OCI-LY1 (cell line): Measurements from ENCODE around the gene DGCR8.

Experiments used
- H2AFZ ChIP-seq: fragments of 200-600 bp; sonication (generic), shearing (Covaris generic); 2 replicates; pipeline ENCODE4 v1.6.0; 2014; ENCODE audit warnings: antibody characterized with exemption, mild to moderate bottlenecking, low read length
- H3F3A ChIP-seq: fragments of 200-600 bp; sonication (generic), shearing (Covaris generic); 2 replicates; pipeline ENCODE4 v1.6.0; 2014; ENCODE audit warnings: mild to moderate bottlenecking, antibody characterized with exemption, low read length, moderate library complexity; ENCODE audit not compliant: insufficient read depth
- H3K27ac ChIP-seq: fragments of 200-600 bp; sonication (generic); 2 replicates; pipeline ENCODE4 v1.5.1; 2014; ENCODE audit warnings: low read length, mixed run types, mild to moderate bottlenecking, low read depth; ENCODE audit not compliant: poor library complexity, severe bottlenecking
- H3K27me3 ChIP-seq: fragments of 200-600 bp; sonication (generic); 2 replicates; pipeline ENCODE4 v1.6.0; 2014; ENCODE audit warnings: antibody characterized with exemption, mild to moderate bottlenecking, low read length, moderate library complexity; ENCODE audit not compliant: insufficient read depth
- H3K36me3 ChIP-seq: fragments of 200-600 bp; sonication (generic); 2 replicates; pipeline ENCODE4 v1.6.1; 2014; ENCODE audit warnings: mild to moderate bottlenecking, antibody characterized with exemption, low read length, moderate library complexity, mixed read lengths; ENCODE audit not compliant: insufficient read depth
- H3K4me1 ChIP-seq: fragments of 200-600 bp; sonication (generic); 2 replicates; pipeline ENCODE4 v1.5.1; 2014; ENCODE audit warnings: mild to moderate bottlenecking, low read length, moderate library complexity; ENCODE audit not compliant: insufficient read depth, severe bottlenecking
- H3K4me2 ChIP-seq: fragments of 200-600 bp; sonication (generic), shearing (Covaris generic); 2 replicates; pipeline ENCODE4 v1.6.1; 2014; ENCODE audit warnings: low read length
- H3K4me3 ChIP-seq: fragments of 200-600 bp; sonication (generic); 2 replicates; pipeline ENCODE4 v1.5.1; 2014; ENCODE audit warnings: low read length, low read depth, mild to moderate bottlenecking, mixed read lengths; ENCODE audit not compliant: poor library complexity, severe bottlenecking
- H3K79me2 ChIP-seq: fragments of 200-600 bp; shearing (Covaris generic); 2 replicates; pipeline ENCODE4 v1.6.1; 2016; ENCODE audit warnings: mixed run types, low read length, mixed read lengths; ENCODE audit not compliant: insufficient read depth
- H3K9ac ChIP-seq: fragments of 200-600 bp; sonication (generic), shearing (Covaris generic); 2 replicates; pipeline ENCODE4 v1.6.1; 2014; ENCODE audit warnings: mild to moderate bottlenecking, low read length, mixed read lengths
- H3K9me2 ChIP-seq: fragments of 200-600 bp; sonication (generic), shearing (Covaris generic); 2 replicates; pipeline ENCODE4 v1.6.1; 2014; ENCODE audit warnings: low read depth, mild to moderate bottlenecking, low read length, mixed read lengths
- H3K9me3 ChIP-seq: fragments of 200-600 bp; shearing (Covaris generic); 2 replicates; pipeline ENCODE4 v1.6.1; 2014; ENCODE audit warnings: low read length, mixed read lengths
- H4K20me1 ChIP-seq: fragments of 200-600 bp; sonication (generic), shearing (Covaris generic); 2 replicates; pipeline ENCODE4 v1.6.0; 2016; ENCODE audit warnings: mild to moderate bottlenecking, low read length; ENCODE audit not compliant: insufficient read depth
- CTCF ChIP-seq: fragments of 200-600 bp; sonication (generic), shearing (Covaris generic); IDR thresholded peaks from 2 replicates; pipeline ENCODE4 v1.5.1; 2017; ENCODE audit warnings: mild to moderate bottlenecking, antibody characterized with exemption, low read length, moderate library complexity, mixed read lengths
- EZH2 ChIP-seq: fragments of 200-600 bp; sonication (generic), shearing (Covaris generic); IDR thresholded peaks from 2 replicates; pipeline ENCODE4 v1.8.0; 2017; ENCODE audit warnings: borderline replicate concordance, mixed run types, mild to moderate bottlenecking, antibody characterized with exemption, low read length, moderate library complexity, mixed read lengths

DGCR8 gene

GRCh38 chr22:20146777-20147176 lies 66.7 kb downstream of the DGCR8 start:
- Histone ChIP-seq H3K27ac (no peak overlapping the region), H3K9me3 (no peaks in the 10 kb centered on the region), H3K4me2 (no peak overlapping the region), H2AFZ (no peak overlapping the region), H3K79me2 (no peaks in the 10 kb centered on the region), H3K36me3 (no peaks in the 10 kb centered on the region), H3K27me3 (no peaks in the 10 kb centered on the region), H3K4me3 (no peak overlapping the region), H3F3A (no peaks in the 10 kb centered on the region), H3K9ac (no peak overlapping the region), H3K4me1 (no peaks in the 10 kb centered on the region), H3K9me2 (no peaks in the 10 kb centered on the region), H4K20me1 (no peaks in the 10 kb centered on the region)
- no peak for TF ChIP-seq EZH2
- TF ChIP-seq CTCF, result no peak

DNA sequence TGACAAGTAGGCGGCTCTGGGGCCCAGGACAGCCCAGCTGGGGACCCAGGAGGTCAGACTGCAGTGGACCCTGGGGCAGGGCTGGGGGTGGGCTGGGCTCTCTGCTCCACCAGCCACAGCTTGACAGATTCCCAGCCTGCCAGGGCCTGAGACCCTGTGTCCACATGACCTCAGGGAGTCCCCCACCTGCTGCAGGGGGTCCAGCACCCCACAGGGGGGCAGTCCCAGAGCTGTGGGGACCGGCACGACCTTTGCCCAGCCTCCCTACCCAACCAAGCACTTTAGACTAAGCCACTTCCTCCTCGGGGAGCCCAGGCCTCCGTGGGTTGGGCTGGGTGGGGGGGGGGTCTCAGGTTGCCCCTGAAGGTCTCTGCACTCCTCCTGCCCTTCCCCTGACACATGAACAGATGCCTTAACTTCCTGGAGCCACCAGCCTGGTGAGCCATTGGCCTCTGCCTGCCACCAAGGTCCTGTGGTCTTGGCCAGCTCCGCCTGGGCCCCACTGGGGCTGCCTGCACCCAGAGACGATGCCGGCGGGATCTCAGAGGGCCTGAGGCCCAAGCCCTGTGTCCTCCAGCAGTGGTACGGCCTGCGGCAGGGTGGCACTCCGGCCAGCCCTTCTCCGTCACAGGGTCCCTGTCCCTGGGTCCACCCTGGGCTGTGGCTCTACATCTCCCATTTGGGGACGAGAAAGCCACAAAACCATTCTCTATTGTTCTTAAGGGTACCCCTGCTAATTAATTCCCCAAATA lies 67.4 kb downstream of the DGCR8 start:
- TF ChIP-seq EZH2, result no peak
- no peak for TF ChIP-seq CTCF
- no peaks in the 10 kb centered on the region for H3K9me3 ChIP-seq
- no peak overlapping the region for H3K4me3 ChIP-seq
- no peak overlapping the region for H3K4me2 ChIP-seq
- H4K20me1 ChIP-seq, result no peaks in the 10 kb centered on the region
- no peak overlapping the region for H2AFZ ChIP-seq
- no peaks in the 10 kb centered on the region for H3K36me3 ChIP-seq
- no peaks in the 10 kb centered on the region for H3K27me3 ChIP-seq
- no peak overlapping the region for H3K27ac ChIP-seq
- H3K9ac ChIP-seq, result no peak overlapping the region
- no peaks in the 10 kb centered on the region for H3K9me2 ChIP-seq
- no peaks in the 10 kb centered on the region for H3K79me2 ChIP-seq
- no peaks in the 10 kb centered on the region for H3F3A ChIP-seq
- no peaks in the 10 kb centered on the region for H3K4me1 ChIP-seq

DNA sequence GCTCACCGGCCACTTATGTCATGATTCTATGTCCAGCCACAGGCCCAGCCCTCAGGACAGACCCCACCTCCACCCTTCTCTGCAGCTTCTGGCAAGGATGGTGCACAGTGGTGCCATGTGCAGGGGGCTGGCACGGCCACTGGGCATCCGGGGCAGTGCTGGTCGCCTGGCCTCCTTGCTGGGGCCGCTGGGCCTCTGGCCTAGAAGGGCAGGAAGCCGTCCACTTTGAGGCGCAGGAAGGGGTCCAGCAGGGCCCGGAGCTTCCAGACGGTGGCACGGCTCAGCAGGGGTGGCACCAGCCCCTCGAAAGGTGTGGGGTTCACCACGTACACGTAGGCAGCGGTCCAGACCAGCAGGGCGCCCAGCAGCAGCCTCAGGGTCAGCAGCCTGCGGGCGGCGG lies 68.4 kb downstream of the DGCR8 start:
- Histone ChIP-seq H3K9me2 (no peaks in the 10 kb centered on the region), H3K9ac (no peak overlapping the region), H3K4me3 (no peak overlapping the region), H3K9me3 (no peaks in the 10 kb centered on the region), H3K36me3 (no peaks in the 10 kb centered on the region), H3K4me2 (no peak overlapping the region), H3K4me1 (no peaks in the 10 kb centered on the region), H4K20me1 (no peaks in the 10 kb centered on the region), H2AFZ (no peak overlapping the region), H3F3A (no peaks in the 10 kb centered on the region), H3K79me2 (no peaks in the 10 kb centered on the region), H3K27me3 (no peaks in the 10 kb centered on the region), H3K27ac (no peak overlapping the region)
- TF ChIP-seq EZH2, result no peak
- no peak for TF ChIP-seq CTCF
